Activated CD4-positive, alpha-beta T cell treated with anti-CD3 and anti-CD28 coated beads, Interleukin-2, amount 10 ng/mL, durations not matched to agents 7 days and 5 days (primary cell): ENCODE data around the gene CCDC192. TPM values are rescaled to one million over a fixed set of nuclear protein-coding genes. Genes with fewer than 3 reads are reported as not detected.
"Not testable (repeated sequence)": the region's sequence is repeated elsewhere in the genome, so short reads cannot be mapped to it uniquely, and the experiment has no call there.

Experiments
- CTCF ChIA-PET: fragments of 350-600 bp; sonication (Branson Sonifier 250); formaldehyde crosslinking; loops from one replicate; lab custom pipeline; 2021; ENCODE audit warnings: antibody characterized with exemption; lab: Charles Lee
- POLR2A ChIA-PET: fragments of 350-600 bp; sonication (Branson Sonifier 250); formaldehyde crosslinking; loops from one replicate; lab custom pipeline; 2021; ENCODE audit warnings: antibody characterized with exemption; lab: Charles Lee
- DNase-seq: peaks from one replicate; pipeline ENCODE4 v3.0.0-alpha.2; 2020
- H3K27ac Mint-ChIP-seq: one replicate; pipeline ENCODE4 v1.8.0; 2021; ENCODE audit warnings: mild to moderate bottlenecking, moderate library complexity, mixed read lengths
- H3K27me3 Mint-ChIP-seq: one replicate; pipeline ENCODE4 v1.8.0; 2021; ENCODE audit warnings: mixed read lengths
- H3K36me3 Mint-ChIP-seq: one replicate; pipeline ENCODE4 v1.8.0; 2021; ENCODE audit warnings: low read depth, mixed read lengths
- H3K4me1 Mint-ChIP-seq: one replicate; pipeline ENCODE4 v1.8.0; 2021; ENCODE audit warnings: mixed read lengths
- H3K4me3 Mint-ChIP-seq: one replicate; pipeline ENCODE4 v1.8.0; 2021; ENCODE audit warnings: mild to moderate bottlenecking, moderate library complexity, mixed read lengths
- H3K9me3 Mint-ChIP-seq: one replicate; pipeline ENCODE4 v1.8.0; 2021; ENCODE audit warnings: mixed read lengths
- total RNA-seq, 2 experiments: library from RNA; stranded (reverse); gene quantifications; one replicate each; pipeline ENCODE4 v1.2.3, GENCODE V29; 2021

Gene CCDC192
- total RNA-seq, 2 experiments from 2014 or later = not detected

- Mint-ChIP-seq H3K27me3 (peaks cover under 1% of the 10 kb centered on the region), H3K4me1 (no peaks in the 10 kb centered on the region), H3K36me3 (no peaks in the 10 kb centered on the region), H3K27ac (no peak overlapping the region), H3K9me3 (no peaks in the 10 kb centered on the region), H3K4me3 (no peak overlapping the region)
- DNase-seq = no peak
- POLR2A ChIA-PET = no interaction called here
- CTCF ChIA-PET = interaction anchor here (0.6 kb wide), 1 partner anchor 303 kb away, joined by 4 read pairs; no protein-coding TSS in a partner anchor
Observed at GRCh38 chr5:127706691-127707090, 3.5 kb downstream of the CCDC192 start.

GRCh38 chr5:127707209-127707608, 4.0 kb downstream of the CCDC192 start:
- Mint-ChIP-seq H3K4me1 (no peaks in the 10 kb centered on the region), H3K9me3 (no peaks in the 10 kb centered on the region), H3K4me3 (no peak overlapping the region), H3K36me3 (no peaks in the 10 kb centered on the region), H3K27ac (no peak overlapping the region), H3K27me3 (peaks cover 2% of the 10 kb centered on the region)
- POLR2A ChIA-PET = no interaction called here
- CTCF ChIA-PET = interaction anchor here (0.6 kb wide), 1 partner anchor 303 kb away, joined by 4 read pairs; no protein-coding TSS in a partner anchor
- no peak for DNase-seq

- H3K4me1 Mint-ChIP-seq, H3K27ac Mint-ChIP-seq, POLR2A ChIA-PET, H3K27me3 Mint-ChIP-seq, H3K36me3 Mint-ChIP-seq, H3K9me3 Mint-ChIP-seq, CTCF ChIA-PET, DNase-seq, H3K4me3 Mint-ChIP-seq: not testable (repeated sequence)
Observed at GRCh38 chr5:127713083-127713482, 9.9 kb downstream of the CCDC192 start.

- DNase-seq = no peak
- ChIA-PET CTCF (no interaction called here), POLR2A (no interaction called here)
- H3K27ac Mint-ChIP-seq = no peak overlapping the region
- H3K9me3 Mint-ChIP-seq = peaks cover 7% of the 10 kb centered on the region
- H3K36me3 Mint-ChIP-seq = no peaks in the 10 kb centered on the region
- no peak overlapping the region for H3K4me3 Mint-ChIP-seq
- H3K27me3 Mint-ChIP-seq = peaks cover 5% of the 10 kb centered on the region
- no peaks in the 10 kb centered on the region for H3K4me1 Mint-ChIP-seq
Observed at GRCh38 chr5:127718181-127718580, 15.0 kb downstream of the CCDC192 start.

GRCh38 chr5:127723571-127723970, 20.4 kb downstream of the CCDC192 start:
- no peak for DNase-seq
- Mint-ChIP-seq H3K27ac (no peak overlapping the region), H3K27me3 (peaks cover 3% of the 10 kb centered on the region), H3K36me3 (no peaks in the 10 kb centered on the region), H3K4me1 (peaks cover 3% of the 10 kb centered on the region), H3K4me3 (no peak overlapping the region), H3K9me3 (peaks cover 7% of the 10 kb centered on the region)
- CTCF ChIA-PET = no interaction called here
- POLR2A ChIA-PET = no interaction called here

GRCh38 chr5:127725673-127726072, 22.5 kb downstream of the CCDC192 start:
- H3K4me1 Mint-ChIP-seq = peaks cover 3% of the 10 kb centered on the region
- no peak overlapping the region for H3K27ac Mint-ChIP-seq
- ChIA-PET CTCF (no interaction called here), POLR2A (no interaction called here)
- no peak for DNase-seq
- H3K27me3 Mint-ChIP-seq = no peaks in the 10 kb centered on the region
- no peak overlapping the region for H3K4me3 Mint-ChIP-seq
- no peaks in the 10 kb centered on the region for H3K36me3 Mint-ChIP-seq
- peaks cover 7% of the 10 kb centered on the region for H3K9me3 Mint-ChIP-seq

GRCh38 chr5:127732963-127733362, 29.8 kb downstream of the CCDC192 start:
- no peak for DNase-seq
- H3K4me3 Mint-ChIP-seq = no peak overlapping the region
- no peaks in the 10 kb centered on the region for H3K4me1 Mint-ChIP-seq
- ChIA-PET CTCF (no interaction called here), POLR2A (no interaction called here)
- H3K27ac Mint-ChIP-seq = no peak overlapping the region
- no peaks in the 10 kb centered on the region for H3K9me3 Mint-ChIP-seq
- H3K27me3 Mint-ChIP-seq = peaks cover 3% of the 10 kb centered on the region
- H3K36me3 Mint-ChIP-seq = no peaks in the 10 kb centered on the region

- H3K36me3 Mint-ChIP-seq, H3K27me3 Mint-ChIP-seq, H3K9me3 Mint-ChIP-seq, DNase-seq, H3K4me1 Mint-ChIP-seq, CTCF ChIA-PET, H3K27ac Mint-ChIP-seq, POLR2A ChIA-PET, H3K4me3 Mint-ChIP-seq: not testable (repeated sequence)
Observed at GRCh38 chr5:127739348-127739747, 36.2 kb downstream of the CCDC192 start.

GRCh38 chr5:127739807-127740384, 36.7 kb downstream of the CCDC192 start:
- no peaks in the 10 kb centered on the region for H3K4me1 Mint-ChIP-seq
- no peak for DNase-seq
- no peak overlapping the region for H3K4me3 Mint-ChIP-seq
- H3K36me3 Mint-ChIP-seq = no peaks in the 10 kb centered on the region
- no peak overlapping the region for H3K27ac Mint-ChIP-seq
- ChIA-PET POLR2A (no interaction called here), CTCF (no interaction called here)
- H3K9me3 Mint-ChIP-seq = no peaks in the 10 kb centered on the region
- H3K27me3 Mint-ChIP-seq = no peaks in the 10 kb centered on the region

GRCh38 chr5:127741412-127741811, 38.2 kb downstream of the CCDC192 start:
- H3K4me1 Mint-ChIP-seq = no peaks in the 10 kb centered on the region
- DNase-seq = no peak
- POLR2A ChIA-PET = no interaction called here
- no peak overlapping the region for H3K27ac Mint-ChIP-seq
- CTCF ChIA-PET = no interaction called here
- no peak overlapping the region for H3K4me3 Mint-ChIP-seq
- H3K36me3 Mint-ChIP-seq = no peaks in the 10 kb centered on the region
- no peaks in the 10 kb centered on the region for H3K27me3 Mint-ChIP-seq
- H3K9me3 Mint-ChIP-seq = no peaks in the 10 kb centered on the region

- DNase-seq = no peak
- Mint-ChIP-seq H3K4me3 (no peak overlapping the region), H3K27me3 (no peaks in the 10 kb centered on the region), H3K9me3 (no peaks in the 10 kb centered on the region), H3K4me1 (no peaks in the 10 kb centered on the region), H3K27ac (no peak overlapping the region), H3K36me3 (no peaks in the 10 kb centered on the region)
- CTCF ChIA-PET = no interaction called here
- POLR2A ChIA-PET = no interaction called here
Observed at GRCh38 chr5:127744241-127744640, 41.0 kb downstream of the CCDC192 start.

GRCh38 chr5:127746756-127747155, 43.6 kb downstream of the CCDC192 start:
- H3K4me3 Mint-ChIP-seq = no peak overlapping the region
- H3K36me3 Mint-ChIP-seq = no peaks in the 10 kb centered on the region
- H3K4me1 Mint-ChIP-seq = no peaks in the 10 kb centered on the region
- DNase-seq = no peak
- H3K27me3 Mint-ChIP-seq = no peaks in the 10 kb centered on the region
- H3K27ac Mint-ChIP-seq = no peak overlapping the region
- ChIA-PET POLR2A (no interaction called here), CTCF (no interaction called here)
- H3K9me3 Mint-ChIP-seq = no peaks in the 10 kb centered on the region

- H3K9me3 Mint-ChIP-seq, DNase-seq, H3K4me1 Mint-ChIP-seq, POLR2A ChIA-PET, CTCF ChIA-PET, H3K27me3 Mint-ChIP-seq, H3K36me3 Mint-ChIP-seq: not testable (repeated sequence)
- peak overlapping the region; percentile 22 for H3K4me3 Mint-ChIP-seq
- peak overlapping the region; percentile 72 for H3K27ac Mint-ChIP-seq
Observed at GRCh38 chr5:127752503-127753265, 49.5 kb downstream of the CCDC192 start.
